IPS DF 6.9 (cell line): ENCODE measurements around the gene LRFN4.

Source experiments
- DNase-seq: peaks from one replicate; pipeline ENCODE4 v3.0.0-alpha.2; 2013; ENCODE audit warnings: low read depth, low spot score
- H3K27ac ChIP-seq: one replicate; pipeline ENCODE4 v1.5.1; 2013; ENCODE audit warnings: low read length, control low read depth
- H3K27me3 ChIP-seq: 2 replicates; pipeline ENCODE4 v1.6.1; 2013; ENCODE audit warnings: mild to moderate bottlenecking, low read length; ENCODE audit not compliant: control insufficient read depth, insufficient read depth
- H3K36me3 ChIP-seq: 2 replicates; pipeline ENCODE4 v1.6.1; 2013; ENCODE audit warnings: low read length; ENCODE audit not compliant: control insufficient read depth, insufficient read depth
- H3K4me1 ChIP-seq: 2 replicates; pipeline ENCODE4 v1.6.1; 2013; ENCODE audit warnings: low read length; ENCODE audit not compliant: control insufficient read depth, insufficient read depth
- H3K4me3 ChIP-seq: 2 replicates; pipeline ENCODE4 v1.5.1; 2013; ENCODE audit warnings: mild to moderate bottlenecking, low read length
- H3K9me3 ChIP-seq: 2 replicates; pipeline ENCODE4 v1.6.1; 2013; ENCODE audit warnings: low read length, inconsistent platforms; ENCODE audit not compliant: control insufficient read depth, insufficient read depth
- WGBS: extraction: QIAGEN DNeasy Blood & Tissue Kit; methylation state at CpG from one replicate; pipeline ENCODE4 v1.1.7; 2013; ENCODE audit warnings: mixed read lengths, missing lambda C conversion rate; ENCODE audit not compliant: insufficient read length, insufficient coverage; 5-methylcytosine and 5-hydroxymethylcytosine counted together

The LRFN4 gene

GRCh38 chr11:66880496-66881450, 23.9 kb downstream of the LRFN4 start:
- Histone ChIP-seq H3K9me3 (no peaks in the 10 kb centered on the region), H3K4me3 (no peak overlapping the region), H3K4me1 (no peaks in the 10 kb centered on the region; the same call in 1 of the 2 replicates), H3K27me3 (no peaks in the 10 kb centered on the region), H3K36me3 (no peaks in the 10 kb centered on the region), H3K27ac (no peak overlapping the region)
- DNase-seq: no peak
- WGBS: no CpG with 5 or more reads among the region's 14 CpGs

GRCh38 chr11:66881451-66881835, 24.6 kb downstream of the LRFN4 start:
- WGBS: no CpG with 5 or more reads among the region's 10 CpGs
- DNase-seq: no peak
- Histone ChIP-seq H3K36me3 (no peaks in the 10 kb centered on the region), H3K9me3 (no peaks in the 10 kb centered on the region), H3K27me3 (no peaks in the 10 kb centered on the region), H3K4me1 (no peaks in the 10 kb centered on the region; the same call in 1 of the 2 replicates), H3K4me3 (no peak overlapping the region), H3K27ac (no peak overlapping the region)

GRCh38 chr11:66881927-66882452, 25.1 kb downstream of the LRFN4 start:
- WGBS: no CpG with 5 or more reads among the region's 9 CpGs
- no peak for DNase-seq
- no peaks in the 10 kb centered on the region for H3K9me3 ChIP-seq
- no peaks in the 10 kb centered on the region for H3K36me3 ChIP-seq
- no peaks in the 10 kb centered on the region; the same call in 1 of the 2 replicates for H3K4me1 ChIP-seq
- no peaks in the 10 kb centered on the region for H3K27me3 ChIP-seq
- no peak overlapping the region for H3K4me3 ChIP-seq
- no peak overlapping the region for H3K27ac ChIP-seq

- H3K4me3 ChIP-seq: no peak overlapping the region
- H3K4me1 ChIP-seq: no peaks in the 10 kb centered on the region; the same call in 1 of the 2 replicates
- H3K27me3 ChIP-seq: no peaks in the 10 kb centered on the region
- WGBS: no CpG with 5 or more reads among the region's 14 CpGs
- no peaks in the 10 kb centered on the region for H3K9me3 ChIP-seq
- H3K36me3 ChIP-seq: no peaks in the 10 kb centered on the region
- H3K27ac ChIP-seq: no peak overlapping the region
- DNase-seq: no peak
These were observed 25.7 kb downstream of the LRFN4 start for GRCh38 chr11:66882561-66883015.

GRCh38 chr11:66883016-66883965, 26.4 kb downstream of the LRFN4 start:
- WGBS: no CpG with 5 or more reads among the region's 29 CpGs
- Histone ChIP-seq H3K27me3 (no peaks in the 10 kb centered on the region), H3K4me3 (no peak overlapping the region), H3K4me1 (no peaks in the 10 kb centered on the region; the same call in 1 of the 2 replicates), H3K27ac (no peak overlapping the region), H3K36me3 (no peaks in the 10 kb centered on the region), H3K9me3 (no peaks in the 10 kb centered on the region)
- DNase-seq: peak; percentile 58

GRCh38 chr11:66884443-66884842, 27.6 kb downstream of the LRFN4 start:
- Histone ChIP-seq H3K9me3 (no peaks in the 10 kb centered on the region), H3K27ac (no peak overlapping the region), H3K27me3 (no peaks in the 10 kb centered on the region), H3K4me3 (no peak overlapping the region), H3K36me3 (no peaks in the 10 kb centered on the region), H3K4me1 (no peaks in the 10 kb centered on the region; the same call in 1 of the 2 replicates)
- WGBS: no CpG with 5 or more reads among the region's 4 CpGs
- no peak for DNase-seq

GRCh38 chr11:66885469-66885868, 28.6 kb downstream of the LRFN4 start:
- no peak for DNase-seq
- Histone ChIP-seq H3K9me3 (no peaks in the 10 kb centered on the region), H3K4me3 (no peak overlapping the region), H3K27ac (no peak overlapping the region), H3K4me1 (no peaks in the 10 kb centered on the region; the same call in 1 of the 2 replicates), H3K27me3 (no peaks in the 10 kb centered on the region), H3K36me3 (no peaks in the 10 kb centered on the region)
- WGBS: no CpG with 5 or more reads among the region's 4 CpGs

GRCh38 chr11:66885950-66886440, 29.1 kb downstream of the LRFN4 start:
- DNase-seq: no peak
- Histone ChIP-seq H3K4me3 (no peak overlapping the region), H3K4me1 (no peaks in the 10 kb centered on the region), H3K27ac (no peak overlapping the region), H3K36me3 (no peaks in the 10 kb centered on the region), H3K9me3 (no peaks in the 10 kb centered on the region), H3K27me3 (no peaks in the 10 kb centered on the region)
- WGBS: no CpG with 5 or more reads among the region's 11 CpGs

GRCh38 chr11:66886671-66887221, 29.9 kb downstream of the LRFN4 start:
- DNase-seq: no peak
- no CpG with 5 or more reads among the region's 15 CpGs for WGBS
- H3K9me3 ChIP-seq: no peaks in the 10 kb centered on the region
- H3K4me3 ChIP-seq: no peak overlapping the region
- no peak overlapping the region for H3K27ac ChIP-seq
- H3K4me1 ChIP-seq: no peaks in the 10 kb centered on the region
- H3K36me3 ChIP-seq: no peaks in the 10 kb centered on the region
- no peaks in the 10 kb centered on the region for H3K27me3 ChIP-seq
